ENCODE results near the gene TWIST2. TPM values are rescaled to one million over a fixed set of nuclear protein-coding genes. Genes with fewer than 3 reads are reported as not detected.
A peak's percentile ranks its signal among the peaks of the same experiment; 100 is the strongest.

Gene TWIST2
- total RNA-seq, 4 donors from 2014 or later = 72.5 to 140 (median 106) TPM

DNA sequence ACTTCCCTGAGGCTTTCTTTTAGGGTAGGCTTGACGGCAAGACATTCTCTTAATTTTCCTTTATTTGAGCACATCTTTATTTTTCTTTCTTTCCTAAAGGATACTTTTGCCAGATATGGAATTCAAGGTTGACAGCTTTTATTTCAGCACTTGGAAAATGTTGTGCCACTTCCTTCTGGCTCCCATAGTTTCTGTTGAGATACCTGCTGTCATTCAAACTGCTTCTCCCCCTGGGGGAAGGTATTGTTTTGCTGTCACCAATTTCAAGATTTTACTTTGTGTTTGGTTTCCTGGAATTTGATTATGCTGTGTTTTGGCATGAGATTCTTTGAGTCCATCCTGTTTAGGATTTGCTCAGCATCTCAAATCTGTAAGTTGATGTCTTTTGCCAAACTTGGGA, 39.1 kb upstream of the TWIST2 start:
- no peaks in the 10 kb centered on the region for H3K27me3 ChIP-seq
- H3K36me3 ChIP-seq = no peaks in the 10 kb centered on the region
- H3K4me3 ChIP-seq = no peak overlapping the region
- H3K9me3 ChIP-seq = peaks cover 0 to 23% (median 0%) of the 10 kb centered on the region in 4 donors
- TF ChIP-seq POLR2A (IDR thresholded peaks at IDR 0.05) (no peak), EP300 (IDR thresholded peaks at IDR 0.05) (no peak)
- TF ChIP-seq, protein P1, sequence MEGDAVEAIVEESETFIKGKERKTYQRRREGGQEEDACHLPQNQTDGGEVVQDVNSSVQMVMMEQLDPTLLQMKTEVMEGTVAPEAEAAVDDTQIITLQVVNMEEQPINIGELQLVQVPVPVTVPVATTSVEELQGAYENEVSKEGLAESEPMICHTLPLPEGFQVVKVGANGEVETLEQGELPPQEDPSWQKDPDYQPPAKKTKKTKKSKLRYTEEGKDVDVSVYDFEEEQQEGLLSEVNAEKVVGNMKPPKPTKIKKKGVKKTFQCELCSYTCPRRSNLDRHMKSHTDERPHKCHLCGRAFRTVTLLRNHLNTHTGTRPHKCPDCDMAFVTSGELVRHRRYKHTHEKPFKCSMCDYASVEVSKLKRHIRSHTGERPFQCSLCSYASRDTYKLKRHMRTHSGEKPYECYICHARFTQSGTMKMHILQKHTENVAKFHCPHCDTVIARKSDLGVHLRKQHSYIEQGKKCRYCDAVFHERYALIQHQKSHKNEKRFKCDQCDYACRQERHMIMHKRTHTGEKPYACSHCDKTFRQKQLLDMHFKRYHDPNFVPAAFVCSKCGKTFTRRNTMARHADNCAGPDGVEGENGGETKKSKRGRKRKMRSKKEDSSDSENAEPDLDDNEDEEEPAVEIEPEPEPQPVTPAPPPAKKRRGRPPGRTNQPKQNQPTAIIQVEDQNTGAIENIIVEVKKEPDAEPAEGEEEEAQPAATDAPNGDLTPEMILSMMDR (IDR thresholded peaks at IDR 0.05) = no peak
- no peak overlapping the region for H3K27ac ChIP-seq
- DNase-seq (ENCODE audit: low spot score in 2 of 2) = no peak
- H3K4me1 ChIP-seq = peaks cover 0 to 7% (median 0%) of the 10 kb centered on the region in 4 donors
- WGBS, 2 donors = 84 to 88% methylated on average over 1 of the region's 1 CpG

DNA sequence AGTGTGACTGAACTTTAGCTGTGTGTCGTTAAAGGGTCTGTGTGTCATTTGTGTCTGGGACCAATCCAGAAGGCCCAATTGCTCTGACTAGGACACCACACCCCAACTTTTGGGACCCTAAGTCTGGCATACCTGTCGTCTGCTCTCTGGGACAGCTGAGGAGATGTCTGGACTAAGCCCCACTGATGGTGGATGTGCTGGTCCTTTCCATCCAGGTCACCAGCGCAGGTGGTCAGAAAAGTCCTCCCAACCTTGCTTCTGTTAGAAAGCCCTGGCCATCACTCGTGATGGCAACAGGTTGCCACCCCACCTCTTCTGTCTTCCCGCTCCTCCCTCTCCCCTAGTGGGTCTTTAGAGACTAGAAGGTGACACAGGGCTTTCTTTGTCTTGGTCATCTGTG, 37.6 kb upstream of the TWIST2 start:
- Histone ChIP-seq H3K4me1 (no peaks in the 10 kb centered on the region), H3K27me3 (no peaks in the 10 kb centered on the region), H3K4me3 (no peak overlapping the region), H3K36me3 (no peaks in the 10 kb centered on the region), H3K27ac (no peak overlapping the region), H3K9me3 (peaks cover 0 to 23% (median 0%) of the 10 kb centered on the region in 4 donors)
- 82 to 91% methylated on average over 5 of the region's 5 CpGs for WGBS, 2 donors
- no peak for TF ChIP-seq EP300 (IDR thresholded peaks at IDR 0.05)
- no peak for TF ChIP-seq POLR2A (IDR thresholded peaks at IDR 0.05)
- TF ChIP-seq, protein P1 (IDR thresholded peaks at IDR 0.05) = no peak
- no peak for DNase-seq (ENCODE audit: low spot score in 2 of 2)

DNA sequence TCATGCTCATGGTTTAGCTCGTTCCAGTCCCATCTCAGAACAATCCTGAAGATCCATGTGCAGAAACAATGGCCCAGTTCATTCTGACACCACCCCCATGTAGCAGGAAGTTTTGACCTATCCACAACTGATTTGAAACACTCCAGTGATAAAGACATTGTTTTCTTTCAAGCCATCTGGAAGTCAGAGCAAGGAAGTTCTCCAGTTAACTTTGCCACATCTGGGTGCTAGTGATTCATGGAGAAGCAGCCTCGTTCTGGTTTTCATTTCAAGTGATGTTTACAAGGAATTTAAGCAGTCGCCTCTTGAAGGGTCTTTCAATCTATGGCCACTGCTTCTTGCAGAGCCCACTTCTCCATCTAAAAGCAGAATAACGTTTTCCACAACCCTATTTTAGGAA, 36.6 kb upstream of the TWIST2 start:
- no peak overlapping the region for H3K27ac ChIP-seq

DNA sequence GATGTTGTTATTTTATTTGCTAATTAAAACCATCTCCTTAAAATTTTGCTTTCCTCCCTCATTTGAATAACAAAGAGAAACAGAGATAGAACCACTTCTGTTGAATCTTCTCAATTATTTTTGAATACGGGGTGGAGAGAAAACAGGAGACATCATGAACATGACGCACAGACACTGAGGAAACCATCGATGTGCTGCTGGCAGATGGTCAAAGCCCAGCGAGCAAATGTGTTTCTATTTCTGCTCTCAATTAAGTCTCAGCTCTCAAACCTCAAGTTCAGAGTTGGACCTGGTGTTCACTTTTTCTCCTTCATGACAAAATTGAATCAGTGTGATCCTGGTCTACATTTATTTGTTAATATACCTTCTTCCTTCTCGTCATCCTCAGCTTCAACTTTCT, 36.1 kb upstream of the TWIST2 start:
- WGBS, 2 donors = 64 to 67% methylated on average over 5 of the region's 5 CpGs
- peaks cover 0 to 23% (median 0%) of the 10 kb centered on the region in 4 donors for H3K9me3 ChIP-seq
- DNase-seq (ENCODE audit: low spot score in 2 of 2) = peak in 1 of 2 donors; percentile 40
- no peak overlapping the region for H3K27ac ChIP-seq
- no peak overlapping the region for H3K4me3 ChIP-seq
- H3K4me1 ChIP-seq = no peaks in the 10 kb centered on the region
- no peaks in the 10 kb centered on the region for H3K36me3 ChIP-seq
- TF ChIP-seq, protein P1 (IDR thresholded peaks at IDR 0.05) = no peak
- TF ChIP-seq POLR2A (IDR thresholded peaks at IDR 0.05) = no peak
- no peak for TF ChIP-seq EP300 (IDR thresholded peaks at IDR 0.05)
- no peaks in the 10 kb centered on the region for H3K27me3 ChIP-seq

More for the DNA sequence above, 36.6 kb upstream of the TWIST2 start:
- Histone ChIP-seq H3K9me3 (peaks cover 0 to 23% (median 0%) of the 10 kb centered on the region in 4 donors), H3K27me3 (no peaks in the 10 kb centered on the region), H3K4me1 (no peaks in the 10 kb centered on the region), H3K4me3 (no peak overlapping the region), H3K36me3 (no peaks in the 10 kb centered on the region)
- TF ChIP-seq POLR2A (IDR thresholded peaks at IDR 0.05) (no peak), EP300 (IDR thresholded peaks at IDR 0.05) (no peak)
- TF ChIP-seq, protein P1 (IDR thresholded peaks at IDR 0.05) = no peak
- DNase-seq (ENCODE audit: low spot score in 2 of 2) = no peak
- WGBS, 2 donors = 41 to 45% methylated on average over 4 of the region's 4 CpGs

DNA sequence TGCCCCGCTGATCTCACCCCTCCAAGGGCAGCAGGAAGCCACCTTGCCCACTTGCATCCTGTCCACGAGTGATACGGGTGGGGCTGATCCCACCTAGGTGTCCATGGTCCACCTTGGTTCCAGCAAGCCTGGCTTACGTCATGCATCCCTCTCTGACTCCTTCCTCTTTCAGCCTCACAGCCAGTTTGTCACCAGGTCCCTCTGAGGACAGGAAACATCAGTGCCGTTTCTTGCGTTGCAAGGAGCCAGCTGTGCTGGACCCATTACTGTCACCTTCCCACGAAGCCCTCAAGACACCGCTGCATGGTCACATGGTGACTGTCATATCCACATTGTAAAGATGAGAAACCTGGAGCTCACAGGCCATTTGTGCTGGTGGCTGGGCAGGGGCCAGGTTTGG, 34.8 kb upstream of the TWIST2 start:
- no peak overlapping the region for H3K27ac ChIP-seq
- peaks cover 0 to 23% (median 0%) of the 10 kb centered on the region in 4 donors for H3K9me3 ChIP-seq
- H3K36me3 ChIP-seq = no peaks in the 10 kb centered on the region
- no peak overlapping the region for H3K4me3 ChIP-seq
- WGBS, 2 donors = 70 to 80% methylated on average over 8 of the region's 8 CpGs
- peaks cover 0 to under 1% of the 10 kb centered on the region in 2 donors for H3K27me3 ChIP-seq
- no peak for DNase-seq (ENCODE audit: low spot score in 2 of 2)
- no peaks in the 10 kb centered on the region for H3K4me1 ChIP-seq
- TF ChIP-seq EP300 (IDR thresholded peaks at IDR 0.05) (no peak), POLR2A (IDR thresholded peaks at IDR 0.05) (no peak)
- TF ChIP-seq, protein P1 (IDR thresholded peaks at IDR 0.05) = no peak

Data from tibial nerve (tissue), 4 donors.